ENCODE results near the gene NPIPA7. TPM values are rescaled to one million over a fixed set of nuclear protein-coding genes. Genes with fewer than 3 reads are reported as not detected.
"Not testable (repeated sequence)": the region's sequence is repeated elsewhere in the genome, so short reads cannot be mapped to it uniquely, and the experiment has no call there.

NPIPA7 gene
- 0.44 and 0.79 TPM in 2 replicates for total RNA-seq

DNA sequence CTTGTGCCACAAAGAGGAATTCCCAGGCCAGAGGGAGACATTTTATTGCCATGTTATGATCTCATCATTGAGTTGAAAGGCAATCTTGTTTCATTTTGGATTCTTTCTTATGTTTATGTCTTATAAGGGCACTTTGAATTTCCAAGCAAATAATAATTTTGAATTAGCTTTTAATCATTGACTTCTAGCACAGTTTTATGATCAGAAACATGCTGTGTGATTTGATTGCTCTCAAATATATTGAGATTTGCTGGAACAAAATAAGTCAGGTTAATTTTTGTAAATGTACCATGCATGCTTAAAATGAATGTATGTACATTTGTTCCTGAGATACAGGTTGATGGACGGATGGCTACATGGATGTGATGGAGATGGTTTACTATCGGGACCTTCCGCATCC lies at the start of gene NPIPA7:
Gene NPIPA7, plus strand, starts transcription at position 301 of the 400 bp plus-strand sequence. CDS start 105 bp downstream, outside the sequence.
- not testable (repeated sequence) for DNase-seq (ENCODE audit: low read depth in 2 of 2)

DNA sequence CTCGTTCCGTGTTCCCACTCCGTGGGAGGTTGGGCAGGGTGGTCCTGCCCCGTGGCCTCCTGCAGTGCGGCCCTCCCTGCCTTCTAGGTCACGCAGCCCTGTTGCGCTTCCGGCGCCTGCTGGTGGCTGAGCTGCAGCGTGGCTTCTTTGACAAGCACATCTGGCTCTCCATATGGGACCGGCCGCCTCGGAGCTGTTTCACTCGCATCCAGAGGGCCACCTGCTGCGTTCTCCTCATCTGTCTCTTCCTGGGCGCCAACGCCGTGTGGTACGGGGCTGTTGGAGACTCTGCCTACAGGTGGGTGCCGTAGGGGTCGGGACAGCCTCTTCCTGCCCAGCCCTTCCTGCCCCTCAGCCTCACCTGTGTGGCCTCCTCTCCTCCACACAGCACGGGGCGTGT lies 47.5 kb upstream of the NPIPA7 start:
- not testable (repeated sequence) for DNase-seq (ENCODE audit: low read depth in 2 of 2)

DNA sequence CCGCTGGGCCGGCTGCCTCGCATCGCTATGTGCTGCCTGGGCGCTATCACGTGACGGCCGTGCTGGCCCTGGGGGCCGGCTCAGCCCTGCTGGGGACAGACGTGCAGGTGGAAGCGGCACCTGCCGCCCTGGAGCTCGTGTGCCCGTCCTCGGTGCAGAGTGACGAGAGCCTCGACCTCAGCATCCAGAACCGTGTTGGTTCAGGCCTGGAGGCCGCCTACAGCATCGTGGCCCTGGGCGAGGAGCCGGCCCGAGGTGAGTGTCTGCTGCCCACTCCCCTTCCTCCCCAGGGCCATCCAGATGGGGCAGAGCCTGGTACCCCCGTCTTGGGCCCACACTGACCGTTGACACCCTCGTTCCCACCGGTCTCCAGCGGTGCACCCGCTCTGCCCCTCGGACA lies 21.4 kb upstream of the NPIPA7 start:
- DNase-seq (ENCODE audit: low read depth in 2 of 2): not testable (repeated sequence)

DNA sequence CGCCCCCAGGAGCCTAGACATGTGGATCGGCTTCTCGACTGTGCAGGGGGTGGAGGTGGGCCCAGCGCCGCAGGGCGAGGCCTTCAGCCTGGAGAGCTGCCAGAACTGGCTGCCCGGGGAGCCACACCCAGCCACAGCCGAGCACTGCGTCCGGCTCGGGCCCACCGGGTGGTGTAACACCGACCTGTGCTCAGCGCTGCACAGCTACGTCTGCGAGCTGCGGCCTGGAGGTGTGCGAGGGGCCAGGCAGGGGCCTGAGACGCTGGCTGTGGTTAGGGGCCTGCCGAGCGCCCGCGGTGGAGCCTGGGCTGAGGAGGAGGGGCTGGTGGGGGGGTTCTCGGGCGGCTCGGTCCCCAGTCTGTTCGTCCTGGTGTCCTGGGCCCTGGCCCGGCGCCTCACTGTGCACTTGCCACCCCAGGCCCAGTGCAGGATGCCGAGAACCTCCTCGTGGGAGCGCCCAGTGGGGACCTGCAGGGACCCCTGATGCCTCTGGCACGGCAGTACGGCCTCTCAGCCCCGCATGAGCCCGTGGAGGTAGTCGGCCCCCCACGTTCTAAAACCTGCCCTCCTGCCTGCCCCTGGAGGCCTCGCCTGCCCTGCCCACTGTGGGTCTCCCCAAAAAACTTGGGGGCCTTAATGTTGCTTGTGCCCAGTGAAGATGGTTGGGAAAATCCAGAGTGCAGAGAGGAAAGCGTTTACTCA lies 20.2 kb upstream of the NPIPA7 start:
- not testable (repeated sequence) for DNase-seq (ENCODE audit: low read depth in 2 of 2)

DNA sequence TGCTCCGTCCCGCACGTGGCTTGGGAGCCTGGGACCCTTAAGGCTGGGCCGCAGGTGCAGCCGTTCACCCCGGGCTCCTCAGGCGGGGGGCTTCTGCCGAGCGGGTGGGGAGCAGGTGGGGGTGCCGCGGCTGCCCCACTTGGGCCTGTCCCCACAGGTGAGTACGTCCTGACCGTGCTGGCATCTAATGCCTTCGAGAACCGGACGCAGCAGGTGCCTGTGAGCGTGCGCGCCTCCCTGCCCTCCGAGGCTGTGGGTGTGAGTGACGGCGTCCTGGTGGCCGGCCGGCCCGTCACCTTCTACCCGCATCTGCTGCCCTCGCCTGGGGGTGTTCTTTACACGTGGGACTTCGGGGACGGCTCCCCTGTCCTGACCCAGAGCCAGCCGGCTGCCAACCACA lies 15.3 kb upstream of the NPIPA7 start:
- DNase-seq (ENCODE audit: low read depth in 2 of 2): not testable (repeated sequence)

DNA sequence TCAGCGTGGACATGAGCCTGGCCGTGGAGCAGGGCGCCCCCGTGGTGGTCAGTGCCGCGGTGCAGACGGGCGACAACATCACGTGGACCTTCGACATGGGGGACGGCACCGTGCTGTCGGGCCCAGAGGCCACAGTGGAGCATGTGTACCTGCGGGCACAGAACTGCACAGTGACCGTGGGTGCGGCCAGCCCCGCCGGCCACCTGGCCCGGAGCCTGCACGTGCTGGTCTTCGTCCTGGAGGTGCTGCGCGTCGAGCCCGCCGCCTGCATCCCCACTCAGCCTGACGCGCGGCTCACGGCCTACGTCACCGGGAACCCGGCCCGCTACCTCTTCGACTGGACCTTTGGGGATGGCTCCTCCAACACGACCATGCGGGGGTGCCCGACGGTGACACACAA lies 14.8 kb upstream of the NPIPA7 start:
- not testable (repeated sequence) for DNase-seq (ENCODE audit: low read depth in 2 of 2)

DNA sequence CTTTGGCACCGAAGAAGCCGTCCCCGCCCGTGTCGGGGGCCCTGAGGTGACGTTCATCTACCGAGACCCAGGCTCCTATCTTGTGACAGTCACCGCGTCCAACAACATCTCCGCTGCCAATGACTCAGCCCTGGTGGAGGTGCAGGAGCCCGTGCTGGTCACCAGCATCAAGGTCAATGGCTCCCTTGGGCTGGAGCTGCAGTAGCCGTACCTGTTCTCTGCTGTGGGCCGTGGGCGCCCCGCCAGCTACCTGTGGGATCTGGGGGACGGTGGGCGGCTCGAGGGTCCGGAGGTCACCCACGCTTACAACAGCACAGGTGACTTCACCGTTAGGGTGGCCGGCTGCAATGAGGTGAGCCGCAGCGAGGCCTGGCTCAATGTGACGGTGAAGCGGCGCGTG lies 14.2 kb upstream of the NPIPA7 start:
- DNase-seq (ENCODE audit: low read depth in 2 of 2): not testable (repeated sequence)

DNA sequence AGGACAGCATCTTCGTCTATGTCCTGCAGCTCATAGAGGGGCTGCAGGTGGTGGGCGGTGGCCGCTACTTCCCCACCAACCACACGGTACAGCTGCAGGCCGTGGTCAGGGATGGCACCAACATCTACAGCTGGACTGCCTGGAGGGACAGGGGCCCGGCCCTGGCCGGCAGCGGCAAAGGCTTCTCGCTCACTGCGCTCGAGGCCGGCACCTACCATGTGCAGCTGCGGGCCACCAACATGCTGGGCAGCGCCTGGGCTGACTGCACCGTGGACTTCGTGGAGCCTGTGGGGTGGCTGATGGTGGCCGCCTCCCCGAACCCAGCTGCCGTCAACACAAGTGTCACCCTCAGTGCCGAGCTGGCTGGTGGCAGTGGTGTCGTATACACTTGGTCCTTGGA lies 13.6 kb upstream of the NPIPA7 start:
- DNase-seq (ENCODE audit: low read depth in 2 of 2): peak in 1 of 2 donors; percentile 0

DNA sequence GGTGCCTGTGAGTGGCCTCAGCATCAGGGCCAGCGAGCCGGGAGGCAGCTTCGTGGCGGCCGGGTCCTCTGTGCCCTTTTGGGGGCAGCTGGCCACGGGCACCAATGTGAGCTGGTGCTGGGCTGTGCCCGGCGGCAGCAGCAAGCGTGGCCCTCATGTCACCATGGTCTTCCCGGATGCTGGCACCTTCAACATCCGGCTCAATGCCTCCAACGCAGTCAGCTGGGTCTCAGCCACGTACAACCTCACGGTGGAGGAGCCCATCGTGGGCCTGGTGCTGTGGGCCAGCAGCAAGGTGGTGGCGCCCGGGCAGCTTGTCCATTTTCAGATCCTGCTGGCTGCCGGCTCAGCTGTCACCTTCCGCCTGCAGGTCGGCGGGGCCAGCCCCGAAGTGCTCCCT lies 13.1 kb upstream of the NPIPA7 start:
- not testable (repeated sequence) for DNase-seq (ENCODE audit: low read depth in 2 of 2)

DNA sequence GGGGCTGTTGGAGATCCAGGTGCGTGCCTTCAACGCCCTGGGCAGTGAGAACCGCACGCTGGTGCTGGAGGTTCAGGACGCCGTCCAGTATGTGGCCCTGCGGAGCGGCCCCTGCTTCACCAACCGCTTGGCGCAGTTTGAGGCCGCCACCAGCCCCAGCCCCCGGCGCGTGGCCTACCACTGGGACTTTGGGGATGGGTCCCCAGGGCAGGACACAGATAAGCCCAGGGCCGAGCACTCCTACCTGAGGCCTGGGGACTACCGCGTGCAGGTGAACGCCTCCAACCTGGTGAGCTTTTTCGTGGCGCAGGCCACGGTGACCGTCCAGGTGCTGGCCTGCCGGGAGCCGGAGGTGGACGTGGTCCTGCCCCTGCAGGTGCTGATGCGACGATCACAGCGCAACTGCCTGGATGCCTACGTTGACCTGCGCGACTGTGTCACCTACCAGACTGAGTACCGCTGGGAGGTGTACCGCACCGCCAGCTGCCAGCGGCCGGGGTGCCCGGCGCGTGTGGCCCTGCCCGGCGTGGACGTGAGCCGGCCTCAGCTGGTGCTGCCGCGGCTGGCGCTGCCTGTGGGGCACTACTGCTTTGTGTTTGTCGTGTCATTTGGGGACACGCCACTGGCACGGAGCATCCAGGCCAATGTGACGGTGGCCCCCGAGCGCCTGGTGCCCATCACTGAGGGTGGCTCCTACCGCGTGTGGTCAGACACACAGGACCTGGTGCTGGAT lies 12.2 kb upstream of the NPIPA7 start:
- peak in 1 of 2 donors; percentile 0 for DNase-seq (ENCODE audit: low read depth in 2 of 2)

DNA sequence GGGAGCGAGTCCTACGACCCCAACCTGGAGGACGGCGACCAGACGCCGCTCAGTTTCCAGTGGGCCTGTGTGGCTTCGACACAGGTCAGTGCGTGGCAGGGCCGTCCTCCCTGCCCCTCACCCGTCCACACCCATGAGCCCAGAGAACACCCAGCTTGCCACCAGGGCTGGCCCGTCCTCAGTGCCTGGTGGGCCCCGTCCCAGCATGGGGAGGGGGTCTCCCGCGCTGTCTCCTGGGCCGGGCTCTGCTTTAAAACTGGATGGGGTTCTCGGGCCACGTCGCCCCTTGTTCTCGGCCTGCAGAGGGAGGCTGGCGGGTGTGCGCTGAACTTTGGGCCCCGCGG lies 11.7 kb upstream of the NPIPA7 start:
- not testable (repeated sequence) for DNase-seq (ENCODE audit: low read depth in 2 of 2)

DNA sequence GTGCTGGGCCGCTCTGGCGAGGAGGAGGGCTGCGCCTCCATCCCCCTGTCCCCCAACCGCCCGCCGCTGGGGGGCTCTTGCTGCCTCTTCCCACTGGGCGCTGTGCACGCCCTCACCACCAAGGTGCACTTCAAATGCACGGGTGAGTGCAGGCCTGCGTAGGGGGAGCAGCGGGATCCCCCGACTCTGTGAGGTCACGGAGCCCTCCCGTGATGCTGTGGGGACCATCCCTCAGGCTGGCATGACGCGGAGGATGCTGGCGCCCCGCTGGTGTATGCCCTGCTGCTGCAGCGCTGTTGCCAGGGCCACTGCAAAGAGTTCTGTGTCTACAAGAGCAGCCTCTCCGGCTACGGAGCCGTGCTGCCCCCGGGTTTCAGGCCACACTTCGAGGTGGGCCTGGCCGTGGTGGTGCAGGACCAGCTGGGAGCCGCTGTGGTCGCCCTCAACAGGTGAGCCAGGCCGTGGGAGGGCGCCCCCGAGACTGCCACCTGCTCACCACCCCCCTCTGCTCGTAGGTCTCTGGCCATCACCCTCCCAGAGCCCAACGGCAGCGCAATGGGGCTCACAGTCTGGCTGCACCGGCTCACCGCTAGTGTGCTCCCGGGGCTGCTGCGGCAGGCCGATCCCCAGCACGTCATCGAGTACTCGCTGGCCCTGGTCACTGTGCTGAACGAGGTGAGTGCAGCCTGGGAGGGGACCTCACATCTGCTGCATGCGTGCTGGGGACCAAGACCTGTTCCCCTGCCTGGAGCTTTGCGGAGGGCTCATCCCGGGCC lies 9.7 kb upstream of the NPIPA7 start:
- DNase-seq (ENCODE audit: low read depth in 2 of 2): not testable (repeated sequence)

DNA sequence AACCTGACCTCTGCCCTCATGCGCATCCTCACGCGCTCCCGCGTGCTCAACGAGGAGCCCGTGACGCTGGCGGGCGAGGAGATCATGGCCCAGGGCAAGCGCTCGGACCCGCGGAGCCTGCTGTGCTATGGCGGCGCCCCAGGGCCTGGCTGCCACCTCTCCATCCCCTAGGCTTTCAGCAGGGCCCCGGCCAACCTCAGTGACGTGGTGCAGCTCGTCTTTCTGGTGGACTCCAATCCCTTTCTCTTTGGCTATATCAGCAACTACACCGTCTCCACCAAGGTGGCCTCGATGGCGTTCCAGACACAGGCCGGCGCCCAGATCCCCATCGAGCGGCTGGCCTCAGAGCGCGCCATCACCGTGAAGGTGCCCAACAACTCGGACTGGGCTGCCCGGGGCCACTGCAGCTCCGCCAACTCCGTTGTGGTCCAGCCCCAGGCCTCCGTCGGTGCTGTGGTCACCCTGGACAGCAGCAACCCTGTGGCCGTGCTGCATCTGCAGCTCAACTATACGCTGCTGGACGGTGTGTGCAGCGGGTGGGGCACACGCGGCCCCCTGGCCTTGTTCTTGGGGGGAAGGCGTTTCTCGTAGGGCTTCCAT lies 7.7 kb upstream of the NPIPA7 start:
- DNase-seq (ENCODE audit: low read depth in 2 of 2): not testable (repeated sequence)

DNA sequence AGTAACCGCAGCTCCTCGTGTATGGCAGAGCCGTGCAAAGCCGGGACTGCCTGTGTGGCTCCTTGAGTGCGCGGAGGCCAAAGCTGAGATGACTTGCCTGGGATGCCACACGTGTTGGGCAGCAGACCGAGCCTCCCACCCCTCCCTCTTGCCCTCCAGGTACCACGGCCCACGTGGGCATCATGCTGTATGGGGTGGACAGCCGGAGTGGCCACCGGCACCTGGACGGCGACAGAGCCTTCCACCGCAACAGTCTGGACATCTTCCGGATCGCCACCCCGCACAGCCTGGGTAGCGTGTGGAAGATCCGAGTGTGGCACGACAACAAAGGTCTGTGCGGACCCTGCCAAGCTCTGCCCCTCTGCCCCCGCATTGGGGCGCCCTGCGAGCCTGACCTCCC lies 4.7 kb upstream of the NPIPA7 start:
- DNase-seq (ENCODE audit: low read depth in 2 of 2): not testable (repeated sequence)

DNA sequence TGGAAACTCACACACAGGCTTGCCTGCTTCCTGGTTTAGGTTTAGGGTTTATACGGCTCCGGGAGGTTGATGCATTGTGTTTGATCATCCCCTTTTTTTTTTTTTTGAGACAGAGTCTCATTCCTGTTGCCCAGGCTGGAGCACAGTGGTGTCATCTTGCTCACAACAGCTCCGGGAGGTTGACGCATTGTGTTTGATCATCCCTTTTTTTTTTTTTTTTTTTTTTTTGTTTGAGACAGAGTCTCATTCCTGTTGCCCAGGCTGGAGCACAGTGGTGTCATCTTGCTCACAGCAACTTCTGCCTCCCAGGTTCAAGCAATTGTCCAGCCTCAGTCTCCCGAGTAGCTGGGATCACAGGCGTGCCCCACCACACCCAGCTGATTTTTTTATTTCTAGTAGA lies 20.7 kb downstream of the NPIPA7 start:
- DNase-seq (ENCODE audit: low read depth in 2 of 2): not testable (repeated sequence)

DNA sequence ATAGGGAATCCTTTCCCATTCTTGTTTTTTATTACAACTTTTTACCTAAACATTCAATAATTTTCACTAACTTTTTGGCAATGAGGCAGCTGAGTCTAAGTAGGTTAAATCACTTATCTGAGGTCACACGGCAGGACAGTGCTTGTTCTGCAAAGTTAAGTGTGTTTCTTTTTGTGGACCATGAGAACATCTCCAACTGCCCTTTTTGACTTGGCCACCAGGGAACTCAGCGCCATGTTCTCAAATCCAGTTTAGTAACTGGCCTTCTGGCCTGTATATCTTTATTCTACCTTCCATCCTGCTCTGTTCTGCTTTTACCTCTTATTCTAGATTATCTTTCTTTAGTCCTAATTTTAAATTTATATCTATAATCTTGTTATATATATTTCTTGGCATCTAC lies 23.4 kb downstream of the NPIPA7 start:
- not testable (repeated sequence) for DNase-seq (ENCODE audit: low read depth in 2 of 2)

DNA sequence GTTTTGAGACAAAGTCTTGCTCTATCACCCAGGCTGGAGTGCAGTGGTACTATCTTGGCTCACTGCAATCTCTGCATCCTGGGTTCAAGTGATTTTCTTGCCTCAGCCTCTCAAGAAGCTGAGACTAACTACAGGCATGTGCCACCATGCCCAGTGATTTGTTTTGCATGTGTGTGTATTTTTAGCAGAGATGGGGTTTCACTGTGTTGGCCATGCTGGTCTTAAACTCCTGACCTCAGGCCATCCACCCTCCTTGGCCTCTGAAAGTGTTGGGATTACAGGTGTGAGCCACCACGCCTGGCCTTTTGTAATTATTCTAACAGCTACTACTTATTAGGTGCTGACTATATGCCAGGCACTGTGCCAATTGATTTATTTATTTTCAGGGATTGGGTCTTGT lies 25.3 kb downstream of the NPIPA7 start:
- DNase-seq (ENCODE audit: low read depth in 2 of 2): not testable (repeated sequence)

DNA sequence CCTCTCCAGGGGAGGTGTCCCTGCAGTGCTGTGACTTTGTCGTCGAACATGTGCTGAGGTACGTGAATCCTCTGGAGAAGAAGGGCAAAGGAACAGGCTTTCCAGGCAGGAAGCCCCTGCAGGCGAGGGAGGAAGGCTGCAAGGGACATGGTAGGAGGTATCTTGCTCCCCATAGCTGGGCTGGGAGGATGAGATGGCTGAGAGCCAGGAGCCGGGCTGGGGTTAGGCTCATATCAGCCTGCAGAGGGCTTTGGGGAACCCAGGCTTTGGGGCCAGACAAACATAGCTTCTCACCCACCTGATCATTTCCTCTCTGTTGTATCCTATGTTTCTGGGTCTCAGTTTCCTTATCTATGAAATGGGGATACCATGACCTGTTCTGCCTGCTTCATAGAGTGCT lies 26.5 kb downstream of the NPIPA7 start:
- not testable (repeated sequence) for DNase-seq (ENCODE audit: low read depth in 2 of 2)

DNA sequence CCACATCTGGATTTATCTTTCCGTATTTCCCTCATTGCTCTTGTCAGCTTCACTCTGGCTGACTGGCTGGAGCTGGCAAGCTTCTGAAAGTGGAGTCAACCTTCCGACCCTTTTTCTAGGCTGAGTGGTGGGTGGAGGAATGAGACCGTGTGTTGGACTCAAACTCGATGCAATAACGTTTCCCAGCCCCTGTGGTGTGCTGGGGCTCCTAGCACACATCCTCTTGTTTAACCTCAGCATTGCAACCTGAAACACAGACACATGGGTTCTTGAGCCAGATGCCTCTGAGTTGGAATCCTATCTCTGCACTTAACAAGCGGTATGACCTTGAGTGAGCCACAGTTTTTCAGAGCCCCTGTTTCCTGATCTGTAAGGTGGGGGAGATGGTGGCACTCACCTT lies 29.5 kb downstream of the NPIPA7 start:
- not testable (repeated sequence) for DNase-seq (ENCODE audit: low read depth in 2 of 2)

DNA sequence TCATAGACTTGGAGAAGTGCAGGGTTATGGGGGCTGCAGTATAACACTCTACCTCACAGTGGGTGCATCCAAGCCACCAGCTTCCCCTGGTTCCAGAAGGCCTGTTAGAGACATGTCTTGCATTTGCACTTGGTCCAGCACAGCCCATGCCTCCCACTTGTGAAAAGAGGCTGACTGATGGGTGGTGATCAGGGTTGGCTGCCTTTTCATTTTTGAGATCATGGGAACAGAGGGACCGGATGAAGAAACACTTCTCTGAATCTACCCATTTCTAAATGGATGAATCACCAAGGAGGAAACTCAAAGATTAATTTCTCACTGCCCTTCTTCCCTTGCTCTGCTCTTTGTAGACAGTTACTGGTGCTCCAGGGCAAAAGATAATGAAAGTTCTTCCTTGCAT lies 34.8 kb downstream of the NPIPA7 start:
- DNase-seq (ENCODE audit: low read depth in 2 of 2): not testable (repeated sequence)

DNA sequence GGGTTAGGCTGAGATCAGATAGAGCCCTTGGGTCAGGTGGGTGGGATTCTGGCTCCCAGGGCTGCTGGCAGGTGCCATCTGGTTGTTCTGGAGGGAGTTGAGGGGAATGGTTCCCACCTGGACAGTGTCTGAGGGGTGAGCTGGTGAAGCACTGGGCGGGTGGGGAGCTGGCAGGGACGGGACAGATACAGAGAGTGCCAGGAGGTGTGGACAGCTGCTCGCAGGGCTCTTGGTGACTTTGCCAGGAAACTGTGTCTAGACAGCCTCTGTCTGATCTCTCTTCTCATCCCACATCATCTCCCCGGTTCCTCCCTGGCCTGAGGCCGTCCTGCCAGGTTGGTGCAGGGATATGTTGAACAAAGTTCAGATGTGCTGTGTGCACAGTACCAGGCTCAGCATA lies 38.1 kb downstream of the NPIPA7 start:
- DNase-seq (ENCODE audit: low read depth in 2 of 2): not testable (repeated sequence)

Measured in lung microvascular endothelial cell (primary cell).